Measurements from ENCODE around the gene ZNF532.
"Not testable (repeated sequence)": the region's sequence is repeated elsewhere in the genome, so short reads cannot be mapped to it uniquely, and the experiment has no call there.

The ZNF532 gene

DNA sequence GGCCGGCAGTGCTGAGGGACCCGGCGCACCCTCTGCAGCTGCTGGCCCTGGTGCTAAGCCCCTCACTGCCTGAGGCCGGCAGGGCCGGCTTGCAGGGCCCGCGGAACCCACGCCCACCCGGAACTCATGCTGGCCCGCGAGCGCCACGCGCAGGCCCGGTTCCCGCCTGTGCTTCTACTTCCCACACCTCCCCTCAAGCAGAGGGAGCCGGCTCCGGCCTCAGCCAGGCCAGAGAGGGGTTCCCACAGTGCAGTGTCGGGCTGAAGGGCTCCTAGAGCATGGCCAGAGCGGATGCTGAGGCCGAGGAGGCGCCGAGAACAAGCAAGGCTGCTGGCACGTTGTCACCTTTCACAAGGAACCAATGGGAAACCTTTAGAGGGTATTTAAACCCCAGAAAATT lies 36.8 kb upstream of the ZNF532 start:
- H3K4me3 ChIP-seq (ENCODE audit: low read length), result no peak overlapping the region
- TF ChIP-seq, protein P1, sequence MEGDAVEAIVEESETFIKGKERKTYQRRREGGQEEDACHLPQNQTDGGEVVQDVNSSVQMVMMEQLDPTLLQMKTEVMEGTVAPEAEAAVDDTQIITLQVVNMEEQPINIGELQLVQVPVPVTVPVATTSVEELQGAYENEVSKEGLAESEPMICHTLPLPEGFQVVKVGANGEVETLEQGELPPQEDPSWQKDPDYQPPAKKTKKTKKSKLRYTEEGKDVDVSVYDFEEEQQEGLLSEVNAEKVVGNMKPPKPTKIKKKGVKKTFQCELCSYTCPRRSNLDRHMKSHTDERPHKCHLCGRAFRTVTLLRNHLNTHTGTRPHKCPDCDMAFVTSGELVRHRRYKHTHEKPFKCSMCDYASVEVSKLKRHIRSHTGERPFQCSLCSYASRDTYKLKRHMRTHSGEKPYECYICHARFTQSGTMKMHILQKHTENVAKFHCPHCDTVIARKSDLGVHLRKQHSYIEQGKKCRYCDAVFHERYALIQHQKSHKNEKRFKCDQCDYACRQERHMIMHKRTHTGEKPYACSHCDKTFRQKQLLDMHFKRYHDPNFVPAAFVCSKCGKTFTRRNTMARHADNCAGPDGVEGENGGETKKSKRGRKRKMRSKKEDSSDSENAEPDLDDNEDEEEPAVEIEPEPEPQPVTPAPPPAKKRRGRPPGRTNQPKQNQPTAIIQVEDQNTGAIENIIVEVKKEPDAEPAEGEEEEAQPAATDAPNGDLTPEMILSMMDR (conservative IDR thresholded peaks at IDR 0.05; ENCODE audit: low read depth, low read length), result no peak

GRCh38 chr18:58828399-58829121 lies 36.1 kb upstream of the ZNF532 start:
- H3K4me3 ChIP-seq (ENCODE audit: low read length), result no peak overlapping the region
- TF ChIP-seq, protein P1 (conservative IDR thresholded peaks at IDR 0.05; ENCODE audit: low read depth, low read length), result no peak
- DNase-seq (ENCODE audit: low read depth), result no peak

More for the DNA sequence above, 36.8 kb upstream of the ZNF532 start:
- no peak for DNase-seq (ENCODE audit: low read depth)

GRCh38 chr18:58829263-58829662 lies 35.4 kb upstream of the ZNF532 start:
- H3K4me3 ChIP-seq (ENCODE audit: low read length), result no peak overlapping the region
- DNase-seq (ENCODE audit: low read depth), result no peak

GRCh38 chr18:58829886-58830285 lies 34.8 kb upstream of the ZNF532 start:
- not testable (repeated sequence) for DNase-seq (ENCODE audit: low read depth)

More at GRCh38 chr18:58829263-58829662, 35.4 kb upstream of the ZNF532 start:
- TF ChIP-seq, protein P1 (conservative IDR thresholded peaks at IDR 0.05; ENCODE audit: low read depth, low read length), result no peak

DNA sequence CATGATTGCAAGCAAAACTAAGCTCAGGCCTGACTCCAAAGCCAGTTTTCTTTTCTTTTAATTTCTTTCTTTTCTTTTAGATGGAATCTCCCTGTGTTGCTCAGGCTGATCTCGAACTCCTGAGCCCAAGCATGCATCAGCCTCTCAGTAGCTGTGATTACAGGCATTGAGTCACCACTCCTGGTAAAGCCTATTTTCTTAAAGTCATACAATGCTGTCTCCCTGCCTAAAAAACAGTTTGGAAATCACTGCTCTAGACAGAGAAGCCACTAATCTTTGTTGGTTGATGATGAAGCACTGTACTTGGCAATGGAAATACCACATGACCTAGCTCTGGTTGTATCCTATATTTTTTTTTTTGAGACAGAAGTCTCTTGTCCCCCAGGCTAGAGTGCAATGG lies 33.1 kb upstream of the ZNF532 start:
- TF ChIP-seq, protein P1 (conservative IDR thresholded peaks at IDR 0.05; ENCODE audit: low read depth, low read length), result no peak
- H3K4me3 ChIP-seq (ENCODE audit: low read length), result no peak overlapping the region
- DNase-seq (ENCODE audit: low read depth), result no peak

More at GRCh38 chr18:58829886-58830285, 34.8 kb upstream of the ZNF532 start:
- H3K4me3 ChIP-seq (ENCODE audit: low read length), result not testable (repeated sequence)

GRCh38 chr18:58838165-58838860 lies 26.4 kb upstream of the ZNF532 start:
- DNase-seq (ENCODE audit: low read depth), result no peak
- TF ChIP-seq, protein P1 (conservative IDR thresholded peaks at IDR 0.05; ENCODE audit: low read depth, low read length), result no peak
- no peak overlapping the region for H3K4me3 ChIP-seq (ENCODE audit: low read length)

- DNase-seq (ENCODE audit: low read depth), result no peak
- TF ChIP-seq, protein P1 (conservative IDR thresholded peaks at IDR 0.05; ENCODE audit: low read depth, low read length), result no peak
- H3K4me3 ChIP-seq (ENCODE audit: low read length), result no peak overlapping the region
Observed at GRCh38 chr18:58838946-58839345, 25.7 kb upstream of the ZNF532 start.
